GM12874 (cell line): Measurements from ENCODE around the gene TMEM52.

Experiments
- CTCF ChIP-seq: IDR thresholded peaks from 2 replicates; pipeline ENCODE4 v1.5.1; 2011; ENCODE audit warnings: low read depth, mild to moderate bottlenecking, control low read depth, low read length, moderate library complexity; ENCODE audit not compliant: insufficient read depth

Gene TMEM52

DNA sequence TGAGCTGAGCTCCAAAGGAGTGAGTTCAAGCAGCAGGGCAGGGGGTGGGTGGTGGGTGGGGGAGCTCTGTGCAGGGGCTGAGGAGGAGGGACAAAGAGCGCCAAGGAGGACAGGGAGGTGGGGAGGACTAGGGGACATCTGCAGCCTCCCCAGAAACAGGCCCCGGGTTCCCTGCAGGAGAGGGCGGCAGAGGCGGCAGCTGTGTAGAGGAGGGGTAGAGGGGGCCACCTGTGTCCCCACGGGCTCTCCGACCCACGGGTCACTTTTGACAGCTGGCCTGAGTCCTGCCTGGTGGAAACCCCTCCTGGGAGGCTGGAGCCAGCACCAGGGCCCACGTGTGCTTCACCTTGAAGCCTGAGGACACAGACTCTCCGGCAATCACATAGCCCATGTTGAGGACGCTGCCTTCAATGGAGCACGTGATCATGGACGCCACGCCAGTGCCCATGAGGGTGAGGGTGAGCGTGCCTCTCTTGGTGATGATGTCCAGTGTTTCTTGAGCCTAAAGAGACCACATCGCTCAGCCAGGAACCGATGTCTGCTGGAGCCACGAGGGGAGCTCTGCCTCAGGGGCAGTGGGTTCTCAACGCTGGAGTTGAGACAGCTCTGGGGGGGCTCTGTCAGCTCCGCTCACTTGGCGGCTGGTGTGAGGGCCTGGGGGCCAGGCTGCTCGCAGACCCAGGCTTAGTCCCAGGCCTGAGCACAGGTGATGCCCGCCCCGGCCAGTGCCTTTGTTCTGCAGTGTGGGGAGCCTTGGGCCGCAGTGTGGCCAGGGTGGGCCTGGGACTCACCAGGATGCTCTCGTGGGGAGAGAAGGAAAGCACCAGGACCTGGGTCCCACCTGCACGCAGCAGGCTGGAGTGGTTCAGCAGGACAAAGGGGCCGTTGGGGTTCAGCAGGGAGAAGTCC lies 6.6 kb upstream of the TMEM52 start:
- TF ChIP-seq CTCF: no peak

- no peak for TF ChIP-seq CTCF
Observed at GRCh38 chr1:1924849-1925248, 5.8 kb upstream of the TMEM52 start.

GRCh38 chr1:1924386-1924785 lies 5.3 kb upstream of the TMEM52 start:
- TF ChIP-seq CTCF: no peak

DNA sequence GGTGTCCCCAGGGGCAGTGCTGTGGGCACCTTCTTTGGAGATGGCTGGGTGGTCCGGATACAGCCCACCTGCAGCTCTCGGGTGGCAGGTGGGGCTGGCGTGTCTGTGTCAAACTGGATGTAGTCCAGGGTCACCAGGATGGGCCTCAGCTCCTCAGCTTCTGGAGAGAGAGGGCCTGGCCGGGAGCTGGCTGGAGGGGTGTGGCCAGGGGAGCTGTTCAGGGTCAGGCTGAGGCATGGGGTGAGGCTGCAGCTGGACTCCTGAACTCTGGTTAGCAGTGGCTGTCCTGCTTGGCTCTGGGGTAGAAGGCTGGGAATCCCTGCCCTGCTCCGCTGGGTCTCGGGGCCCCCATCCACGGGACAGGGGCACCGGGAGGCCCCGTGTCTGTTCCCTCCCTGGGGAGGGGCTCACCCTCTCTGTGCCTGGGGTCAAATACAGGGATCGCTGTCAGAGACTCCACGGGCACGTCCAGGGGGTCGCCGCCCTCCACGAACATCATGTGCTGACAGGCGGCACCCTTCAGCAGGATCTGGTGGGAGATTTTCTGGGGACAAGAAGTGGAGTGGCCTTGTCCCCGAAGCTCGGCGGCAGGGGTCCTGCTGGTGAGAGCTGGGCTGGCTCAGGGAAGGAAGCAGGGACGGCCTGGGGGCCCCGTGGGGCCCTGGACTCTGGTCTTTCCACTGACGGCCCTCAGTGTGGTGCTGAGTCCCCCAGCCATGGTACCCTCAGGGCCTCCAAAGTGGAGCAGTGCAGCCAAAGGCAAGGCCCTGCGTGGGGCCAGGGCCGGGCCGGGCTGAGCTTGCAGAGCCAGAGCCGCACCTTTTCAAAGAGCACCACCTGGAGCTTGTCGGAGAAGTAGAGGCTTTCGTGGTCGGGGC lies 4.1 kb upstream of the TMEM52 start:
- TF ChIP-seq CTCF: no peak

- TF ChIP-seq CTCF: no peak
Observed at GRCh38 chr1:1922702-1922955, 3.5 kb upstream of the TMEM52 start.

GRCh38 chr1:1921901-1922701 lies 3.0 kb upstream of the TMEM52 start:
- TF ChIP-seq CTCF: no peak

DNA sequence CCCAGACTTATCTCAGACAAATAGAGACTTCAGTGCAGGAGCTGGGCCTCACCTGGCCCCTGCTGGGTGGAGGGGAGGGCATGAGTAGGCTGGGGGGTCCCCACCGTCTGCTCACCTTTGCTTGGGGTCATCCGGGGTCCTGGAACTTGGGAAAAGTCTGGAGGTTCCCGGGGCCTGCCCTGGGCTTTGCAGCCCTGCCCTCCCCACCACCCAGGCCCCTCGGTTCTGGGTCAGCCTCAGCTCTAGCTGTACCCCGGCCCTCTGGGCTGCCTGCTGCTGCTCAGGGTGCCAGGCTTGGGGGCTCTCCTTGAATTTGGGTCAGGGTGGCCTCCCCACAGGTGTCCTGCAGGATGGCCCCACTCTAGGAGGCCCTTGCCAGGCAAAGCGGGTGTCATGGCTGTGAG lies 2.4 kb upstream of the TMEM52 start:
- no peak for TF ChIP-seq CTCF
